WTC11 (cell line): ENCODE measurements around the gene NSFL1C. TPM values are rescaled to one million over a fixed set of nuclear protein-coding genes. Genes with fewer than 3 reads are reported as not detected.

ENCODE experiments used
- AFF4 ChIP-seq: sonication (generic); formaldehyde crosslinking; IDR thresholded peaks from 2 replicates; pipeline ENCODE4 v1.8.1; 2023; ENCODE audit warnings: mild to moderate bottlenecking, missing genetic modification reagents, borderline replicate concordance
- ARID4B ChIP-seq: sonication (generic); formaldehyde crosslinking; IDR thresholded peaks from 2 replicates; pipeline ENCODE4 v1.8.0; 2023; ENCODE audit warnings: missing genetic modification reagents, mild to moderate bottlenecking, borderline replicate concordance
- ATF3 ChIP-seq: sonication (generic); formaldehyde crosslinking; conservative IDR thresholded peaks from 2 replicates; pipeline ENCODE4 v1.8.1; 2022; ENCODE audit warnings: mild to moderate bottlenecking, missing genetic modification reagents
- ATF6 ChIP-seq: sonication (generic); formaldehyde crosslinking; IDR thresholded peaks from 2 replicates; pipeline ENCODE4 v1.8.1; 2023; ENCODE audit warnings: mild to moderate bottlenecking, missing genetic modification reagents
- E2F5 ChIP-seq: sonication (generic); formaldehyde crosslinking; IDR thresholded peaks from 2 replicates; pipeline ENCODE4 v1.8.1; 2022; ENCODE audit warnings: mild to moderate bottlenecking, moderate library complexity, missing genetic modification reagents
- FOXP1 ChIP-seq: sonication (generic); formaldehyde crosslinking; IDR thresholded peaks from 2 replicates; pipeline ENCODE4 v1.8.0; 2022; ENCODE audit warnings: missing genetic modification reagents, mild to moderate bottlenecking, moderate library complexity, borderline replicate concordance
- FOXP4 ChIP-seq: sonication (generic); formaldehyde crosslinking; IDR thresholded peaks from 2 replicates; pipeline ENCODE4 v1.8.0; 2022; ENCODE audit warnings: mild to moderate bottlenecking, missing genetic modification reagents
- GABPB1 ChIP-seq: sonication (generic); formaldehyde crosslinking; IDR thresholded peaks from 2 replicates; pipeline ENCODE4 v1.8.1; 2023; ENCODE audit warnings: mild to moderate bottlenecking, missing genetic modification reagents
- GTF2I ChIP-seq: fragments of 250-450 bp; sonication (Bioruptor Pico); conservative IDR thresholded peaks from 2 replicates; pipeline ENCODE4 v1.4.0; 2021; ENCODE audit warnings: mild to moderate bottlenecking
- HMGXB4 ChIP-seq: sonication (generic); formaldehyde crosslinking; IDR thresholded peaks from 2 replicates; pipeline ENCODE4 v1.8.1; 2023; ENCODE audit warnings: mild to moderate bottlenecking, moderate library complexity, missing genetic modification reagents
- IRF1 ChIP-seq: sonication (generic); formaldehyde crosslinking; IDR thresholded peaks from 2 replicates; pipeline ENCODE4 v1.8.0; 2023; ENCODE audit warnings: missing genetic modification reagents
- NFE2L1 ChIP-seq: sonication (generic); formaldehyde crosslinking; IDR thresholded peaks from 2 replicates; pipeline ENCODE4 v1.8.1; 2023; ENCODE audit warnings: missing genetic modification reagents
- PRRX2 ChIP-seq: fragments of 250-450 bp; sonication (Bioruptor Pico); IDR thresholded peaks from 2 replicates; pipeline ENCODE4 v1.8.0; 2021; ENCODE audit warnings: mild to moderate bottlenecking
- SMAD4 ChIP-seq: sonication (generic); formaldehyde crosslinking; IDR thresholded peaks from 2 replicates; pipeline ENCODE4 v1.8.0; 2022; ENCODE audit warnings: mild to moderate bottlenecking, missing genetic modification reagents
- SP1 ChIP-seq: sonication (generic); formaldehyde crosslinking; conservative IDR thresholded peaks from 2 replicates; pipeline ENCODE4 v1.8.1; 2022; ENCODE audit warnings: missing genetic modification reagents
- TP53 ChIP-seq: sonication (generic); formaldehyde crosslinking; IDR thresholded peaks from 2 replicates; pipeline ENCODE4 v1.8.1; 2023; ENCODE audit warnings: mild to moderate bottlenecking, missing genetic modification reagents
- ZMAT4 ChIP-seq: fragments of 250-450 bp; sonication (Bioruptor Pico); IDR thresholded peaks from 2 replicates; pipeline ENCODE4 v1.9.0; 2021; ENCODE audit warnings: mild to moderate bottlenecking
- ZNF121 ChIP-seq: sonication (generic); formaldehyde crosslinking; IDR thresholded peaks from 2 replicates; pipeline ENCODE4 v1.8.0; 2023; ENCODE audit warnings: missing genetic modification reagents
- ZNF317 ChIP-seq: sonication (generic); formaldehyde crosslinking; IDR thresholded peaks from 2 replicates; pipeline ENCODE4 v1.8.1; 2023; ENCODE audit warnings: low read depth, mild to moderate bottlenecking, moderate library complexity, missing genetic modification reagents, borderline replicate concordance
- ZNF396 ChIP-seq: fragments of 250-450 bp; sonication (Bioruptor Pico); IDR thresholded peaks from 2 replicates; pipeline ENCODE4 v1.8.0; 2021; ENCODE audit warnings: mild to moderate bottlenecking, moderate library complexity, borderline replicate concordance
- ZNF671 ChIP-seq: fragments of 250-450 bp; sonication (Bioruptor Pico); IDR thresholded peaks from 2 replicates; pipeline ENCODE4 v1.8.0; 2021; ENCODE audit warnings: mild to moderate bottlenecking
- total RNA-seq: library from RNA; stranded (reverse); gene quantifications from 3 replicates; pipeline ENCODE4 v1.2.3, GENCODE V29; 2021

NSFL1C gene
- total RNA-seq, 1 experiment from 2014 or later, result 85.5 TPM

GRCh38 chr20:1466211-1467081 is at the start of gene NSFL1C (continued):
- 0 out of 2 replicates have a peak, but pooled peaks have one; percentile 56 for TF ChIP-seq TP53 (CRISPR knock-in tag)
- no peak for TF ChIP-seq AFF4 (CRISPR knock-in tag)
- peak; percentile 91 for TF ChIP-seq GABPB1
- TF ChIP-seq ZNF317 (CRISPR knock-in tag), result no peak; the same call in 1 of the 2 replicates
- peak; percentile 52; the same call in 1 of the 2 replicates for TF ChIP-seq FOXP4 (CRISPR knock-in tag)
- peak; percentile 95 for TF ChIP-seq NFE2L1 (CRISPR knock-in tag)
- no peak; the same call in 1 of the 2 replicates for TF ChIP-seq ATF3 (CRISPR knock-in tag)
- TF ChIP-seq ZMAT4 (CRISPR knock-in tag), result no peak
- no peak; the same call in 1 of the 2 replicates for TF ChIP-seq IRF1 (CRISPR knock-in tag)
- TF ChIP-seq E2F5 (CRISPR knock-in tag), result peak; percentile 72
- TF ChIP-seq FOXP1 (CRISPR knock-in tag), result peak; percentile 90
- no peak for TF ChIP-seq ZNF671 (CRISPR knock-in tag)
- peak; percentile 86; the same call in 1 of the 2 replicates for TF ChIP-seq ARID4B (CRISPR knock-in tag)
- TF ChIP-seq ZNF121 (CRISPR knock-in tag), result no peak
- TF ChIP-seq ZNF396 (CRISPR knock-in tag), result no peak
- TF ChIP-seq GTF2I (CRISPR knock-in tag), result no peak
- no peak for TF ChIP-seq SMAD4 (CRISPR knock-in tag)
- peak; percentile 98 for TF ChIP-seq HMGXB4 (CRISPR knock-in tag)
- peak; percentile 98 for TF ChIP-seq SP1
- TF ChIP-seq ATF6 (CRISPR knock-in tag), result 0 out of 2 replicates have a peak, but pooled peaks have one; percentile 77
- no peak for TF ChIP-seq PRRX2 (CRISPR knock-in tag)
